ENCODE data around the gene LKAAEAR1. TPM values are rescaled to one million over a fixed set of nuclear protein-coding genes. Genes with fewer than 3 reads are reported as not detected.
A peak's percentile ranks its signal among the peaks of the same experiment; 100 is the strongest.

Gene LKAAEAR1
- total and polyA plus RNA-seq, 2 of the 13 experiments (the other 11 are each of a cell fraction or from before 2014, with no cell fraction given), result not detected

DNA sequence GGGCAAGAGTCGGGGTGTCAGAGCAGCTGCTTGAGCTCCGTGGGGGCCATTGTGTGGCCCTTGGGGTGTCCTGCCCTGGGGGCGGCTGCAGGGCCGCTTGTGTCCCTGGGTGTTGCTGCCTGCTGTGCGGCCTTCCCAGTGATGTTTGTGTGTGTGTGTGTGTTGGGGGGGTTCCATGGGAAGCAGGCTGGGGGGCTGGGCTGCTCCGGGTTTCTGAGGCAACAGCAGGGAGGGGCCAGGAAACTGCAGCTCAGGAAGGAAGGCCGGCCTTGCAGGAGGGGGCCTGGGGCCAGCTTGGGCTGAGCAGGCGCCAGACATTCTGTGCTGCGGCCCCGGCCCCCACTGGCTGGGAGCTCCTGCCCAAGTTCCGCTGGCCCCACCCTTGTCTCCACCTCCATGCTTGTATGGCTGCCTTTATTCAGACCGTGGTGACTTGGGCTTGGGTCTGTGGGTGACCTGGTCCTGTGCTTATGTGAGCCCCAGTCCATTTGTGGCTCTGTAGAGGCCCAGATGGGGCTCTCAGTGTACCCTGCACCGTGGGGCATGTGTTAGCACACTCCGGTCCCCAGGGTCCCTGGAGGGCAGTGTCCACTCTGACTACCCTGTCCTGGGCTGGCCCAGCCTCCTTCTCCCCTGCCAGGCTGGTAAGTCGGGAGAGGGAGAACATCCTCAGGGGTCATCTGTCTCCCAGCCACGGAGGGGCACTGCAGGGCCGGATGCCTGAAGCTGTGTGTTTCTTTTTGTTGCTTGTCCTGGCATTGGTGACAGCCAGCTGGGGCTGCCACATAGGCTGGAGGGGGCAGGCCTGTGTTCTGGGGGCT lies 30.1 kb downstream of the LKAAEAR1 start (continued):
- TF ChIP-seq, protein P1, sequence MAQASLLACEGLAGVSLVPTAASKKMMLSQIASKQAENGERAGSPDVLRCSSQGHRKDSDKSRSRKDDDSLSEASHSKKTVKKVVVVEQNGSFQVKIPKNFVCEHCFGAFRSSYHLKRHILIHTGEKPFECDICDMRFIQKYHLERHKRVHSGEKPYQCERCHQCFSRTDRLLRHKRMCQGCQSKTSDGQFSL (CRISPR knock-in tag; IDR thresholded peaks at IDR 0.05), result peak; percentile 89; the same call in 1 of the 2 replicates
- peak; percentile 53; the same call in 1 of the 2 replicates for TF ChIP-seq POGZ (CRISPR knock-in tag; IDR thresholded peaks at IDR 0.05)
- TF ChIP-seq ZNF12 (CRISPR knock-in tag; IDR thresholded peaks at IDR 0.05), result peak; percentile 13; the same call in 1 of the 2 replicates
- no peak for TF ChIP-seq ZNF841 (CRISPR knock-in tag; IDR thresholded peaks at IDR 0.05; ENCODE audit: borderline replicate concordance)
- TF ChIP-seq, protein P2, sequence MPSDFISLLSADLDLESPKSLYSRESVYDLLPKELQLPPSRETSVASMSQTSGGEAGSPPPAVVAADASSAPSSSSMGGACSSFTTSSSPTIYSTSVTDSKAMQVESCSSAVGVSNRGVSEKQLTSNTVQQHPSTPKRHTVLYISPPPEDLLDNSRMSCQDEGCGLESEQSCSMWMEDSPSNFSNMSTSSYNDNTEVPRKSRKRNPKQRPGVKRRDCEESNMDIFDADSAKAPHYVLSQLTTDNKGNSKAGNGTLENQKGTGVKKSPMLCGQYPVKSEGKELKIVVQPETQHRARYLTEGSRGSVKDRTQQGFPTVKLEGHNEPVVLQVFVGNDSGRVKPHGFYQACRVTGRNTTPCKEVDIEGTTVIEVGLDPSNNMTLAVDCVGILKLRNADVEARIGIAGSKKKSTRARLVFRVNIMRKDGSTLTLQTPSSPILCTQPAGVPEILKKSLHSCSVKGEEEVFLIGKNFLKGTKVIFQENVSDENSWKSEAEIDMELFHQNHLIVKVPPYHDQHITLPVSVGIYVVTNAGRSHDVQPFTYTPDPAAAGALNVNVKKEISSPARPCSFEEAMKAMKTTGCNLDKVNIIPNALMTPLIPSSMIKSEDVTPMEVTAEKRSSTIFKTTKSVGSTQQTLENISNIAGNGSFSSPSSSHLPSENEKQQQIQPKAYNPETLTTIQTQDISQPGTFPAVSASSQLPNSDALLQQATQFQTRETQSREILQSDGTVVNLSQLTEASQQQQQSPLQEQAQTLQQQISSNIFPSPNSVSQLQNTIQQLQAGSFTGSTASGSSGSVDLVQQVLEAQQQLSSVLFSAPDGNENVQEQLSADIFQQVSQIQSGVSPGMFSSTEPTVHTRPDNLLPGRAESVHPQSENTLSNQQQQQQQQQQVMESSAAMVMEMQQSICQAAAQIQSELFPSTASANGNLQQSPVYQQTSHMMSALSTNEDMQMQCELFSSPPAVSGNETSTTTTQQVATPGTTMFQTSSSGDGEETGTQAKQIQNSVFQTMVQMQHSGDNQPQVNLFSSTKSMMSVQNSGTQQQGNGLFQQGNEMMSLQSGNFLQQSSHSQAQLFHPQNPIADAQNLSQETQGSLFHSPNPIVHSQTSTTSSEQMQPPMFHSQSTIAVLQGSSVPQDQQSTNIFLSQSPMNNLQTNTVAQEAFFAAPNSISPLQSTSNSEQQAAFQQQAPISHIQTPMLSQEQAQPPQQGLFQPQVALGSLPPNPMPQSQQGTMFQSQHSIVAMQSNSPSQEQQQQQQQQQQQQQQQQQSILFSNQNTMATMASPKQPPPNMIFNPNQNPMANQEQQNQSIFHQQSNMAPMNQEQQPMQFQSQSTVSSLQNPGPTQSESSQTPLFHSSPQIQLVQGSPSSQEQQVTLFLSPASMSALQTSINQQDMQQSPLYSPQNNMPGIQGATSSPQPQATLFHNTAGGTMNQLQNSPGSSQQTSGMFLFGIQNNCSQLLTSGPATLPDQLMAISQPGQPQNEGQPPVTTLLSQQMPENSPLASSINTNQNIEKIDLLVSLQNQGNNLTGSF (CRISPR knock-in tag; IDR thresholded peaks at IDR 0.05), result peak; percentile 79
- no peak; the same call in 1 of the 2 replicates for TF ChIP-seq KLF13 (CRISPR knock-in tag; IDR thresholded peaks at IDR 0.05)
- no peak; the same call in 1 of the 2 replicates for TF ChIP-seq GZF1 (CRISPR knock-in tag; IDR thresholded peaks at IDR 0.05)
- TF ChIP-seq, protein P3, sequence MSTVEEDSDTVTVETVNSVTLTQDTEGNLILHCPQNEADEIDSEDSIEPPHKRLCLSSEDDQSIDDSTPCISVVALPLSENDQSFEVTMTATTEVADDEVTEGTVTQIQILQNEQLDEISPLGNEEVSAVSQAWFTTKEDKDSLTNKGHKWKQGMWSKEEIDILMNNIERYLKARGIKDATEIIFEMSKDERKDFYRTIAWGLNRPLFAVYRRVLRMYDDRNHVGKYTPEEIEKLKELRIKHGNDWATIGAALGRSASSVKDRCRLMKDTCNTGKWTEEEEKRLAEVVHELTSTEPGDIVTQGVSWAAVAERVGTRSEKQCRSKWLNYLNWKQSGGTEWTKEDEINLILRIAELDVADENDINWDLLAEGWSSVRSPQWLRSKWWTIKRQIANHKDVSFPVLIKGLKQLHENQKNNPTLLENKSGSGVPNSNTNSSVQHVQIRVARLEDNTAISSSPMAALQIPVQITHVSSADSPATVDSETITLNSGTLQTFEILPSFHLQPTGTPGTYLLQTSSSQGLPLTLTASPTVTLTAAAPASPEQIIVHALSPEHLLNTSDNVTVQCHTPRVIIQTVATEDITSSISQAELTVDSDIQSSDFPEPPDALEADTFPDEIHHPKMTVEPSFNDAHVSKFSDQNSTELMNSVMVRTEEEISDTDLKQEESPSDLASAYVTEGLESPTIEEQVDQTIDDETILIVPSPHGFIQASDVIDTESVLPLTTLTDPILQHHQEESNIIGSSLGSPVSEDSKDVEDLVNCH (CRISPR knock-in tag; IDR thresholded peaks at IDR 0.05), result no peak
- peak; percentile 58; the same call in 1 of the 2 replicates for TF ChIP-seq NFE2 (CRISPR knock-in tag; IDR thresholded peaks at IDR 0.05)
- peak; percentile 65; the same call in 1 of the 2 replicates for TF ChIP-seq MED13 (CRISPR knock-in tag; IDR thresholded peaks at IDR 0.05)
- no peak for TF ChIP-seq FOXM1 (CRISPR knock-in tag; IDR thresholded peaks at IDR 0.05)
- TF ChIP-seq, protein P4, sequence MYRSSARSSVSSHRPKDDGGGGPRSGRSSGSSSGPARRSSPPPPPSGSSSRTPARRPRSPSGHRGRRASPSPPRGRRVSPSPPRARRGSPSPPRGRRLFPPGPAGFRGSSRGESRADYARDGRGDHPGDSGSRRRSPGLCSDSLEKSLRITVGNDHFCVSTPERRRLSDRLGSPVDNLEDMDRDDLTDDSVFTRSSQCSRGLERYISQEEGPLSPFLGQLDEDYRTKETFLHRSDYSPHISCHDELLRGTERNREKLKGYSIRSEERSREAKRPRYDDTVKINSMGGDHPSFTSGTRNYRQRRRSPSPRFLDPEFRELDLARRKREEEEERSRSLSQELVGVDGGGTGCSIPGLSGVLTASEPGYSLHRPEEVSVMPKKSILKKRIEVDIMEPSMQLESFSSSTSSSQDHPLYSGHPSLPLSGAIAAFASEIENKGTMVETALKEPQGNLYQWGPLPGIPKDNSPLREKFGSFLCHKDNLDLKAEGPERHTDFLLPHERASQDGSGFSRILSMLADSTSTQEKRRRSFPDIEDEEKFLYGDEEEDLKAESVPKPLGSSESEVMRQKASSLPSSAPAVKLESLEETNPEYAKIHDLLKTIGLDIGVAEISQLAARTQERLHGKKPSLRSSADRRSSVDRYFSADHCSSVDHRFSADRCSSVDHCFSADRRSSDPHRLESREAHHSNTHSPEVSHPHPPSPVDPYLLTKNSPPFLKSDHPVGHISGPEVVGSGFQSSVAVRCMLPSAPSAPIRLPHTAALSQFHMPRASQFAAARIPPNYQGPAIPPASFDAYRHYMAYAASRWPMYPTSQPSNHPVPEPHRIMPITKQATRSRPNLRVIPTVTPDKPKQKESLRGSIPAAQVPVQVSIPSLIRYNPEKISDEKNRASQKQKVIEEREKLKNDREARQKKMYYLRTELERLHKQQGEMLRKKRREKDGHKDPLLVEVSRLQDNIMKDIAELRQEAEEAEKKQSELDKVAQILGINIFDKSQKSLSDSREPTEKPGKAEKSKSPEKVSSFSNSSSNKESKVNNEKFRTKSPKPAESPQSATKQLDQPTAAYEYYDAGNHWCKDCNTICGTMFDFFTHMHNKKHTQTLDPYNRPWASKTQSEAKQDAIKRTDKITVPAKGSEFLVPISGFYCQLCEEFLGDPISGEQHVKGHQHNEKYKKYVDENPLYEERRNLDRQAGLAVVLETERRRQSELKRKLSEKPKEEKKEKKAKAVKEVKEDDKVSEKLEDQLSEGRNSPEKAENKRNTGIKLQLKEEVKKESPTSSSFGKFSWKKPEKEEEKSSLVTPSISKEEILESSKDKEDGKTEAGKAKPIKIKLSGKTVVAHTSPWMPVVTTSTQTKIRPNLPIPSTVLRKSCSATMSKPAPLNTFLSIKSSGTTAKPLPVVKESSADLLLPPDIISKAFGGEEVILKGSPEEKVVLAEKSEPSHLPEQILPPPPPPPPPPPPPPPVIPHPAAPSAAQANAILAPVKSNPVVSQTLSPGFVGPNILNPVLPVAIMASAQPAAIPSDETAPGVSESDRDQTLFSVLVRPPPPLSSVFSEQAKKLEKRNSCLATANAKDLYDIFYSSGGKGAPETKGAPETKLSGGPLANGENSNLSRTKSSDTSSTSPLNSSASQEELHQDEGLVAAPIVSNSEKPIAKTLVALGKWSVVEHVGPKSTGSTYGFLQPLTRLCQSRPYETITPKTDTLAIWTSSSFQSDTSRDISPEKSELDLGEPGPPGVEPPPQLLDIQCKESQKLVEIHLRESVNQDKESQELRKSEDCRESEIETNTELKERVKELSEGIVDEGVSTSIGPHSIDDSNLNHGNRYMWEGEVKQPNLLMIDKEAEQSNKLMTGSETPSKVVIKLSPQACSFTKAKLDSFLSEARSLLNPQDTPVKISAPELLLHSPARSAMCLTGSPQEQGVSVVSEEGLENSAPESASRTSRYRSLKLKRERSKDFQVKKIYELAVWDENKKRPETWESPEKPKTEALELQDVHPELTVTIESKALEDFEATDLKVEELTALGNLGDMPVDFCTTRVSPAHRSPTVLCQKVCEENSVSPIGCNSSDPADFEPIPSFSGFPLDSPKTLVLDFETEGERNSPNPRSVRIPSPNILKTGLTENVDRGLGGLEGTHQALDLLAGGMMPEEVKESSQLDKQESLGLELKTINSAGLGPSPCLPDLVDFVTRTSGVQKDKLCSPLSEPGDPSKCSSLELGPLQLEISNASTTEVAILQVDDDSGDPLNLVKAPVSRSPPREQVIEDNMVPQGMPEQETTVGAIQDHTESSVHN (CRISPR knock-in tag; IDR thresholded peaks at IDR 0.05), result 0 out of 2 replicates have a peak, but pooled peaks have one; percentile 72

All from HepG2 (cell line).